GM18951 (cell line): ENCODE data around the gene SIPA1L3.

ENCODE experiments used
- POLR2A ChIP-seq: IDR thresholded peaks from 4 replicates; pipeline ENCODE4 v1.6.1; 2011; ENCODE audit warnings: mild to moderate bottlenecking; ENCODE audit not compliant: insufficient read length, insufficient read depth; ENCODE audit errors: extremely low read depth
- in situ Hi-C: fragments of 300-500 bp; cut with MboI; formaldehyde crosslinking; loops from one replicate; pipeline ENCODE4 v1.12.0; 2022; ENCODE audit warnings: low sequenced_read_pairs, mixed read lengths, inconsistent platforms; ENCODE audit not compliant: unreplicated experiment

Gene SIPA1L3

GRCh38 chr19:37990362-37990761 is 83.4 kb downstream of the SIPA1L3 start:
- no peak for TF ChIP-seq POLR2A
- in situ Hi-C loops, result no loop called here

- TF ChIP-seq POLR2A, result no peak
- in situ Hi-C loops, result no loop called here
Observed at GRCh38 chr19:37991176-37991835, 84.3 kb downstream of the SIPA1L3 start.

- TF ChIP-seq POLR2A, result no peak
- in situ Hi-C loops, result no loop called here
Observed at GRCh38 chr19:37991841-37992248, 84.8 kb downstream of the SIPA1L3 start.

- no peak for TF ChIP-seq POLR2A
- in situ Hi-C loops, result no loop called here
Observed at GRCh38 chr19:37992761-37993160, 85.8 kb downstream of the SIPA1L3 start.

GRCh38 chr19:37994823-37995130 is 87.8 kb downstream of the SIPA1L3 start:
- in situ Hi-C loops, result no loop called here

GRCh38 chr19:37995346-37995745 is 88.3 kb downstream of the SIPA1L3 start:
- no peak for TF ChIP-seq POLR2A
- in situ Hi-C loops, result no loop called here

More at GRCh38 chr19:37994823-37995130, 87.8 kb downstream of the SIPA1L3 start:
- no peak for TF ChIP-seq POLR2A

- TF ChIP-seq POLR2A, result no peak
- in situ Hi-C loops, result no loop called here
Observed at GRCh38 chr19:37997911-37998344, 90.9 kb downstream of the SIPA1L3 start.

- in situ Hi-C loops, result no loop called here
- TF ChIP-seq POLR2A, result no peak
Observed at GRCh38 chr19:37998801-37999308, 91.8 kb downstream of the SIPA1L3 start.

GRCh38 chr19:37999309-38000213 is 92.6 kb downstream of the SIPA1L3 start:
- in situ Hi-C loops, result no loop called here

GRCh38 chr19:38001158-38001781 is 94.3 kb downstream of the SIPA1L3 start:
- no peak for TF ChIP-seq POLR2A
- in situ Hi-C loops, result no loop called here

More at GRCh38 chr19:37999309-38000213, 92.6 kb downstream of the SIPA1L3 start:
- no peak for TF ChIP-seq POLR2A

- TF ChIP-seq POLR2A, result no peak
- in situ Hi-C loops, result no loop called here
Observed at GRCh38 chr19:38003438-38004185, 96.6 kb downstream of the SIPA1L3 start.

- TF ChIP-seq POLR2A, result no peak
- in situ Hi-C loops, result no loop called here
Observed at GRCh38 chr19:38004186-38004520, 97.1 kb downstream of the SIPA1L3 start.
